Thoracic aorta (tissue), 2 donors: ENCODE measurements around the gene MON1B. TPM values are rescaled to one million over a fixed set of nuclear protein-coding genes. Genes with fewer than 3 reads are reported as not detected.
"Not testable (repeated sequence)": the region's sequence is repeated elsewhere in the genome, so short reads cannot be mapped to it uniquely, and the experiment has no call there.

ENCODE experiments used
- ATAC-seq: fragments of 150-250 bp; one replicate; pipeline ENCODE4 v1.8.0; 2017; ENCODE audit warnings: low read depth; ENCODE audit not compliant: insufficient number of reproducible peaks, low FRiP score
- DNase-seq: peaks from one replicate; pipeline ENCODE4 v3.0.0-alpha.2; 2020; ENCODE audit warnings: low spot score
- H3K27ac ChIP-seq, 2 donors: fragments of 200-600 bp; sonication (generic); 1 replicate in 1 of 2; 2 replicates in 1 of 2; pipeline ENCODE4 v1.5.1; 2016; ENCODE audit warnings: mild to moderate bottlenecking in 2 of 2, moderate library complexity in 2 of 2
- H3K27me3 ChIP-seq: fragments of 200-600 bp; sonication (generic); replicated peaks from 2 replicates; pipeline ENCODE4 v1.6.0; 2016; ENCODE audit warnings: mild to moderate bottlenecking; ENCODE audit not compliant: insufficient read depth
- H3K36me3 ChIP-seq: fragments of 200-600 bp; sonication (generic); one replicate; pipeline ENCODE4 v1.5.1; 2016
- H3K4me1 ChIP-seq, 2 donors: fragments of 200-600 bp; sonication (generic); 1 replicate in 1 of 2; 2 replicates in 1 of 2; pipeline versions ENCODE4 v1.5.1 to v1.6.0; 2016; ENCODE audit warnings: low read depth in 2 of 2, mild to moderate bottlenecking in 1 of 2; ENCODE audit not compliant: control insufficient read depth in 1 of 2
- H3K4me3 ChIP-seq: fragments of 200-600 bp; sonication (generic); 2 replicates; pipeline ENCODE4 v1.5.1; 2016; ENCODE audit warnings: mild to moderate bottlenecking
- H3K9me3 ChIP-seq: fragments of 200-600 bp; sonication (generic); 2 replicates; pipeline ENCODE4 v1.5.1; 2016
- total RNA-seq, 2 donors: library from RNA; depleted of rRNA; stranded (reverse); fragments of >200 nt; gene quantifications; one replicate each; pipeline versions ENCODE4 v1.1.0 to v1.2.3, GENCODE V29; 2016
- TF ChIP-seq, protein P1 (sequence below): fragments of 200-600 bp; sonication (generic); IDR thresholded peaks from one replicate; pipeline ENCODE4 v1.5.1; 2019; ENCODE audit warnings: antibody characterized with exemption

The MON1B gene
- total RNA-seq, 2 donors from 2014 or later: 21.8 to 42.5 TPM

DNA sequence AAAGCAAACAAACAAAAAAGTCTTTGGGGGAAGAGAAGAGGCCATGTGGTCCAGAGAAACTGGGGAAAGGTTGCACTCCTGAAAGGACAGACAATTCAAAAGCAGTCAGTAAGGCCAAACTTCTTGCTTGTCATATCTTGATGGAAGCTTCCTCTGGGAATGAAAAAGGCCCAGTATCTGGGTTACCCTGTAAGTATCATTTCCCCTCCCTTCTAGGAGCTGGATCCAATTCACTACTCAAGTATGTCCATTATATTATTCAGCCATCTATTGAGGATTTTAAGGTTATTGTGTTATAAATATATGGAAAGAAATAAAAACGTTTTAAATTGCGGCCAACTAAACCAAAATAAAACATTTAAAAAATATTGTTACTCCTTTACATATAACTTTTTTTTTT is 26.0 kb upstream of the MON1B start:
- H3K4me3 ChIP-seq: no peak overlapping the region
- DNase-seq: no peak
- H3K4me1 ChIP-seq: no peaks in the 10 kb centered on the region
- no peak for ATAC-seq
- H3K9me3 ChIP-seq: no peaks in the 10 kb centered on the region
- no peaks in the 10 kb centered on the region for H3K36me3 ChIP-seq
- H3K27ac ChIP-seq: no peak overlapping the region
- no peaks in the 10 kb centered on the region for H3K27me3 ChIP-seq
- TF ChIP-seq, protein P1, sequence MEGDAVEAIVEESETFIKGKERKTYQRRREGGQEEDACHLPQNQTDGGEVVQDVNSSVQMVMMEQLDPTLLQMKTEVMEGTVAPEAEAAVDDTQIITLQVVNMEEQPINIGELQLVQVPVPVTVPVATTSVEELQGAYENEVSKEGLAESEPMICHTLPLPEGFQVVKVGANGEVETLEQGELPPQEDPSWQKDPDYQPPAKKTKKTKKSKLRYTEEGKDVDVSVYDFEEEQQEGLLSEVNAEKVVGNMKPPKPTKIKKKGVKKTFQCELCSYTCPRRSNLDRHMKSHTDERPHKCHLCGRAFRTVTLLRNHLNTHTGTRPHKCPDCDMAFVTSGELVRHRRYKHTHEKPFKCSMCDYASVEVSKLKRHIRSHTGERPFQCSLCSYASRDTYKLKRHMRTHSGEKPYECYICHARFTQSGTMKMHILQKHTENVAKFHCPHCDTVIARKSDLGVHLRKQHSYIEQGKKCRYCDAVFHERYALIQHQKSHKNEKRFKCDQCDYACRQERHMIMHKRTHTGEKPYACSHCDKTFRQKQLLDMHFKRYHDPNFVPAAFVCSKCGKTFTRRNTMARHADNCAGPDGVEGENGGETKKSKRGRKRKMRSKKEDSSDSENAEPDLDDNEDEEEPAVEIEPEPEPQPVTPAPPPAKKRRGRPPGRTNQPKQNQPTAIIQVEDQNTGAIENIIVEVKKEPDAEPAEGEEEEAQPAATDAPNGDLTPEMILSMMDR: no peak

DNA sequence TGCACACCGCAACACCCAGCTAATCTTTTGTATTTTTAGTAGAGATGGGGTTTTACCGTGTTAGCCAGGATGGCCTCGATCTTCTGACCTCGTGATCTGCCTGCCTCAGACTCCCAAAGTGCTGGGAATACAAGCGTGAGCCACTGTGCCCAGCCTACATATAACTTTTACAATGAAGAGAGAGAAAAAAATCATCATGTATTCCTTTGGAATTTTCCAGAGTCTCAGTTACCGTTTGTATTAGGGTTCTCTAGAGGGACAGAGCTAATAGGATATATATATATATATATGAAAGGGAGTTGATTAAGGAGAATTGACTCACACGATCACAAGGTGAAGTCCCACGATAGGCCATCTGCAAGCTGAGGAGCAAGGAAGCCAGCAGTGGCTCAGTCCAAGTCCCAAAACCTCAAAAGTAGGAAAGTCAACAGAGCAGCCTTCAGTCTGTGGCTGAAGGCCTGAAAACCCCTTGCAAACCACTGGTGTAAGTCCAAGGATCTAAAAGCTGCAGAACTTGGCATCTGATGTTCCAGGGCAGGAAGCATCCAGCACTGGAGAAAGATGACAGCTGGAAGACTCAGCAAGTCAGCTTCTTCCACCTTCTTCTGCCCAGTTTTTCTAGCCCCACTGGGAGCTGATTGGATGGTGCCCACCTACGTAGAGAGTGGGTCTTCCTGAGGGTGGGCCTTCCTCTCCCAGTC is 25.3 kb upstream of the MON1B start:
- H3K27ac ChIP-seq, H3K9me3 ChIP-seq, H3K36me3 ChIP-seq, H3K27me3 ChIP-seq, H3K4me1 ChIP-seq, ATAC-seq, H3K4me3 ChIP-seq, DNase-seq: not testable (repeated sequence)

DNA sequence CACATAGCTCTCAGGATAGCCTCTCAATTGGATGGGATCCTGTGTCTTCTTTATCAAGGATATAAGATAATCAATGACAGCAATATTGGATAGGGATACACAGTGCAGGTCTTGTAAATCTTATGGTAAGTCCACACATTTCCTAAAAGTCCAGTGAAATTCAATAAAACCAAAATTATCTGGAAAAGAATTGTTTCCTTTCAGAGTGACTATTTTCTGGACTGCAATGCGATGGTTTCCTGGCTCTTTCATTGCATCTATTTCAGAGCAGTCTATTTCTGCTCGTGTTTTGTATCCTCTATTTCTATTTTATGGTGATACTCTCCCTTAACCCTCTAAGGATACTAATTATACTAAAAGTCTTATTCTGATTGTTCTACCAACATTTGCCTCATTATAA is 24.3 kb upstream of the MON1B start:
- no peak for DNase-seq
- H3K4me3 ChIP-seq: no peak overlapping the region
- H3K36me3 ChIP-seq: no peaks in the 10 kb centered on the region
- TF ChIP-seq, protein P1: no peak
- H3K27ac ChIP-seq: no peak overlapping the region
- no peaks in the 10 kb centered on the region for H3K27me3 ChIP-seq
- no peak for ATAC-seq
- no peaks in the 10 kb centered on the region for H3K4me1 ChIP-seq
- H3K9me3 ChIP-seq: no peaks in the 10 kb centered on the region

DNA sequence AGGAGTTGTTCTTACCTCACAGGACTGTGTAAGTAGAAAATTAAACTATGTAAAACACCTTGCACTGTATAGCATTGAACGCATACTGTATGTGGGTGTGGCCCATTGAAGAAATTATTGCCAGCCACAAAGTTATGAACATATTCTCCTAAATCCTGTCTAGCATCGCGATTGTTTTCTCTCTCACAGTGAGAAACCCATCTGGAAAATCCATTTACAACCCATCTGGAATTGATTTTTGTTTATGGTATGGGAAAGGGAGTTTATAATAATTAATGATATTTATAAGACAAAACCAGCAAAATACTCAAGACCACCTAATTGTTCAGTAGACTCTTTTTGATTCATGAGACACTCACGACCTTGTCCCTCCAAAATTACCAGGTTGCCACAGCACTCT is 22.1 kb upstream of the MON1B start:
- TF ChIP-seq, protein P1: no peak
- no peaks in the 10 kb centered on the region for H3K27me3 ChIP-seq
- DNase-seq (no peak), ATAC-seq (no peak)
- H3K4me3 ChIP-seq: no peak overlapping the region
- no peak overlapping the region for H3K27ac ChIP-seq
- no peaks in the 10 kb centered on the region for H3K4me1 ChIP-seq
- no peaks in the 10 kb centered on the region for H3K9me3 ChIP-seq
- no peaks in the 10 kb centered on the region for H3K36me3 ChIP-seq

DNA sequence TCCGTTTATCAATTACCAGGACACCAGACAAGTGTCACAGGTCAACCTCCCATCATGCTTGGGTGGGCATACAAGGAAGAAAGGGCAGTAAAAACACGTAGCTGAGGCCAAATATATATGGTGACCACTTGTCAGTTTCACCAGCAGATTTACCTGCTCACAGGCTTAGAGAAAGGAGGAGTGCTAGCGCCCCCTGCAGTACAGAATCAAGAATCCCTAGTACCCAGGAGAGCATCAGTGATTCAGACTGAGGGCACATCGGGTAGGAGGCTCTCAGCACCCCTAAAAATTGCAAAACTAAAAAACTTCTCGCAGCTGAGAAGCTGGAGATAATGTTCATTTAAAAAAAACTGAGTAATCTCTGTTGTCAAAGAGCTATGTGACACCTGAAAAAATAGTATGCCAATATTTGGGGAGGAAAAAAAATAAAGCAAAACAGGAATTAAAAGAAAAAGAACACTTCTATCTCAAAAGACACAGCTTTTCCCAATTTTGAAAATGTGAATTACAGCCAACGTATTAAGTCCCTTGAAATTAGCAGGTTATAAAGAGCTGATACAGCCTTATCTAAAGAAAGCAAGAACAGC is 21.2 kb upstream of the MON1B start:
- DNase-seq: no peak
- no peaks in the 10 kb centered on the region for H3K27me3 ChIP-seq
- no peaks in the 10 kb centered on the region for H3K36me3 ChIP-seq
- TF ChIP-seq, protein P1: no peak
- H3K9me3 ChIP-seq: no peaks in the 10 kb centered on the region
- no peak overlapping the region for H3K27ac ChIP-seq
- no peak overlapping the region for H3K4me3 ChIP-seq
- H3K4me1 ChIP-seq: no peaks in the 10 kb centered on the region
- ATAC-seq: no peak
